ENCODE results near the gene BPGM. TPM values are rescaled to one million over a fixed set of nuclear protein-coding genes. Genes with fewer than 3 reads are reported as not detected.

Gene BPGM
- total RNA-seq (10 to 100 TPM; 14.3 to 59.8 TPM), polyA plus RNA-seq (10 to 100 TPM; 16.9 to 22.1 TPM)
- long read RNA-seq, donor 1, transcript BPGM-201 (3 exons, 1,753 nt) = major isoform, 13 of 18 reads
- long read RNA-seq, donor 1, partial matches to known transcripts = 5 of 18 reads
- long read RNA-seq, donor 1, other reads (novel, unspliced or antisense) = 0 of 18 reads
- long read RNA-seq, donor 2, partial matches to known transcripts = 0 of 4 reads
- long read RNA-seq, donor 2, other reads (novel, unspliced or antisense) = 0 of 4 reads
- long read RNA-seq, donor 3, partial matches to known transcripts = 0 of 3 reads
- long read RNA-seq, donor 3, other reads (novel, unspliced or antisense) = 0 of 3 reads
- long read RNA-seq, donor 4, transcript BPGM-201 (3 exons, 1,753 nt) = major isoform, 5 of 5 reads
- long read RNA-seq, donor 4, partial matches to known transcripts = 0 of 5 reads
- long read RNA-seq, donor 4, other reads (novel, unspliced or antisense) = 0 of 5 reads
- long read RNA-seq, donor 5, transcript BPGM-201 (3 exons, 1,753 nt) = major isoform, 11 of 17 reads
- long read RNA-seq, donor 5, partial matches to known transcripts = 6 of 17 reads
- long read RNA-seq, donor 5, other reads (novel, unspliced or antisense) = 0 of 17 reads

GRCh38 chr7:134646425-134647305 lies at the start of gene BPGM:
BPGM (plus strand) TSS chr7:134646853; CDS start chr7:134661508, 14,655 bp downstream.
- Histone ChIP-seq H3K4me1 (ENCODE audit: control insufficient read depth in 5 of 5, insufficient read depth in 5 of 5, low read length in 5 of 5) (peaks cover 0 to 16% (median 5%) of the 10 kb centered on the region in 5 donors), H3K4me3 (peak within 1 kb of the TSS; percentile 86), H3K9me3 (ENCODE audit: control insufficient read depth in 4 of 4, insufficient read depth in 3 of 4, low read length in 3 of 4) (no peaks in the 10 kb centered on the region), H3K27me3 (ENCODE audit: control insufficient read depth in 3 of 3, insufficient read depth in 3 of 3, low read length in 2 of 3) (no peaks in the 10 kb centered on the region), H3K36me3 (ENCODE audit: control insufficient read depth in 4 of 4, insufficient read depth in 4 of 4, low read length in 4 of 4) (peaks cover 0 to 3% (median 0%) of the 10 kb centered on the region in 4 donors), H3K27ac (ENCODE audit: low read depth in 1 of 2, low read length in 1 of 2) (peak within 1 kb of the TSS; percentile 77 to 91), H3K9ac (ENCODE audit: insufficient read depth in 1 of 2, low read length in 2 of 2) (peak within 1 kb of the TSS; percentile 61 to 84)
- WGBS, 2 donors = 0% methylated on average over 36 of the region's 36 CpGs
- DNase-seq = peak; percentile 99 to 100 (median 100)
- no peak for TF ChIP-seq CTCF (IDR thresholded peaks at IDR 0.05; ENCODE audit: control extremely low read depth, extremely low read depth)
- peak; percentile 99 for ATAC-seq (ENCODE audit: insufficient read depth, low FRiP score)

GRCh38 chr7:134599371-134599770 lies 47.3 kb upstream of the BPGM start:
- 82 to 87% methylated on average over 6 of the region's 6 CpGs for WGBS, 2 donors
- Histone ChIP-seq H3K36me3 (ENCODE audit: control insufficient read depth in 4 of 4, insufficient read depth in 4 of 4, low read length in 4 of 4) (no peaks in the 10 kb centered on the region), H3K4me3 (no peak overlapping the region), H3K27me3 (ENCODE audit: control insufficient read depth in 3 of 3, insufficient read depth in 3 of 3, low read length in 2 of 3) (no peaks in the 10 kb centered on the region), H3K9ac (ENCODE audit: insufficient read depth in 1 of 2, low read length in 2 of 2) (no peak overlapping the region), H3K27ac (ENCODE audit: low read depth in 1 of 2, low read length in 1 of 2) (no peak overlapping the region), H3K9me3 (ENCODE audit: control insufficient read depth in 4 of 4, insufficient read depth in 3 of 4, low read length in 3 of 4) (no peaks in the 10 kb centered on the region), H3K4me1 (ENCODE audit: control insufficient read depth in 5 of 5, insufficient read depth in 5 of 5, low read length in 5 of 5) (peaks cover 0 to 7% (median 1%) of the 10 kb centered on the region in 5 donors)
- DNase-seq = no peak
- ATAC-seq (ENCODE audit: insufficient read depth, low FRiP score) = no peak
- no peak for TF ChIP-seq CTCF (IDR thresholded peaks at IDR 0.05; ENCODE audit: control extremely low read depth, extremely low read depth)

GRCh38 chr7:134601459-134601858 lies 45.2 kb upstream of the BPGM start:
- Histone ChIP-seq H3K9me3 (ENCODE audit: control insufficient read depth in 4 of 4, insufficient read depth in 3 of 4, low read length in 3 of 4) (no peaks in the 10 kb centered on the region), H3K9ac (ENCODE audit: insufficient read depth in 1 of 2, low read length in 2 of 2) (no peak overlapping the region)

More at GRCh38 chr7:134601459-134601858, 45.2 kb upstream of the BPGM start:
- 76 to 81% methylated on average over 4 of the region's 4 CpGs for WGBS, 2 donors
- Histone ChIP-seq H3K27me3 (ENCODE audit: control insufficient read depth in 3 of 3, insufficient read depth in 3 of 3, low read length in 2 of 3) (no peaks in the 10 kb centered on the region), H3K4me1 (ENCODE audit: control insufficient read depth in 5 of 5, insufficient read depth in 5 of 5, low read length in 5 of 5) (peaks cover 0 to 7% (median 1%) of the 10 kb centered on the region in 5 donors), H3K27ac (ENCODE audit: low read depth in 1 of 2, low read length in 1 of 2) (no peak overlapping the region), H3K4me3 (no peak overlapping the region), H3K36me3 (ENCODE audit: control insufficient read depth in 4 of 4, insufficient read depth in 4 of 4, low read length in 4 of 4) (no peaks in the 10 kb centered on the region)
- TF ChIP-seq CTCF (IDR thresholded peaks at IDR 0.05; ENCODE audit: control extremely low read depth, extremely low read depth) = no peak
- no peak for ATAC-seq (ENCODE audit: insufficient read depth, low FRiP score)
- DNase-seq = no peak
